ENCODE measurements around the gene IPO4. TPM values are rescaled to one million over a fixed set of nuclear protein-coding genes. Genes with fewer than 3 reads are reported as not detected.

The IPO4 gene
- total and polyA plus RNA-seq, 2 of the 13 experiments (the other 11 are each of a cell fraction or from before 2014, with no cell fraction given): 39.0 to 179 TPM

GRCh38 chr14:24146453-24146977 is 42.1 kb downstream of the IPO4 start, which contains the start of gene PSME2 (continued):
- TF ChIP-seq AKNA (CRISPR knock-in tag; IDR thresholded peaks at IDR 0.05; ENCODE audit: borderline replicate concordance) (no peak), HNF1B (CRISPR knock-in tag; IDR thresholded peaks at IDR 0.05) (no peak), ZNF281 (CRISPR knock-in tag; IDR thresholded peaks at IDR 0.05; ENCODE audit: borderline replicate concordance) (peak; percentile 48; the same call in 1 of the 2 replicates), ZNF564 (CRISPR knock-in tag; IDR thresholded peaks at IDR 0.05) (no peak), YEATS2 (CRISPR knock-in tag; IDR thresholded peaks at IDR 0.05; ENCODE audit: borderline replicate concordance) (peak; percentile 9; the same call in 1 of the 2 replicates), ZNF674 (CRISPR knock-in tag; IDR thresholded peaks at IDR 0.05; ENCODE audit: low read depth) (no peak), RELA (CRISPR knock-in tag; IDR thresholded peaks at IDR 0.05) (0 out of 2 replicates have a peak, but pooled peaks have one; percentile 42), ZBTB8A (CRISPR knock-in tag; IDR thresholded peaks at IDR 0.05; ENCODE audit: borderline replicate concordance, low read depth) (no peak), MXI1 (IDR thresholded peaks at IDR 0.05; ENCODE audit: borderline replicate concordance, low read depth, low read length) (peak; percentile 97; the same call in 2 of the 3 replicates), TEAD2 (CRISPR knock-in tag; IDR thresholded peaks at IDR 0.05) (no peak), ZNF274 (CRISPR knock-in tag; IDR thresholded peaks at IDR 0.05) (peak; percentile 83; the same call in 1 of the 2 replicates)
- TF ChIP-seq, protein P1, sequence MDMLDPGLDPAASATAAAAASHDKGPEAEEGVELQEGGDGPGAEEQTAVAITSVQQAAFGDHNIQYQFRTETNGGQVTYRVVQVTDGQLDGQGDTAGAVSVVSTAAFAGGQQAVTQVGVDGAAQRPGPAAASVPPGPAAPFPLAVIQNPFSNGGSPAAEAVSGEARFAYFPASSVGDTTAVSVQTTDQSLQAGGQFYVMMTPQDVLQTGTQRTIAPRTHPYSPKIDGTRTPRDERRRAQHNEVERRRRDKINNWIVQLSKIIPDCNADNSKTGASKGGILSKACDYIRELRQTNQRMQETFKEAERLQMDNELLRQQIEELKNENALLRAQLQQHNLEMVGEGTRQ (IDR thresholded peaks at IDR 0.05; ENCODE audit: low read depth, low read length): no peak
- TF ChIP-seq, protein P1 (CRISPR knock-in tag; IDR thresholded peaks at IDR 0.05; ENCODE audit: borderline replicate concordance): no peak
- TF ChIP-seq, protein P2, sequence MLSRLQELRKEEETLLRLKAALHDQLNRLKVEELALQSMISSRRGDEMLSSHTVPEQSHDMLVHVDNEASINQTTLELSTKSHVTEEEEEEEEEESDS (CRISPR knock-in tag; IDR thresholded peaks at IDR 0.05; ENCODE audit: borderline replicate concordance): peak; percentile 76; the same call in 1 of the 2 replicates
- TF ChIP-seq, protein P3, sequence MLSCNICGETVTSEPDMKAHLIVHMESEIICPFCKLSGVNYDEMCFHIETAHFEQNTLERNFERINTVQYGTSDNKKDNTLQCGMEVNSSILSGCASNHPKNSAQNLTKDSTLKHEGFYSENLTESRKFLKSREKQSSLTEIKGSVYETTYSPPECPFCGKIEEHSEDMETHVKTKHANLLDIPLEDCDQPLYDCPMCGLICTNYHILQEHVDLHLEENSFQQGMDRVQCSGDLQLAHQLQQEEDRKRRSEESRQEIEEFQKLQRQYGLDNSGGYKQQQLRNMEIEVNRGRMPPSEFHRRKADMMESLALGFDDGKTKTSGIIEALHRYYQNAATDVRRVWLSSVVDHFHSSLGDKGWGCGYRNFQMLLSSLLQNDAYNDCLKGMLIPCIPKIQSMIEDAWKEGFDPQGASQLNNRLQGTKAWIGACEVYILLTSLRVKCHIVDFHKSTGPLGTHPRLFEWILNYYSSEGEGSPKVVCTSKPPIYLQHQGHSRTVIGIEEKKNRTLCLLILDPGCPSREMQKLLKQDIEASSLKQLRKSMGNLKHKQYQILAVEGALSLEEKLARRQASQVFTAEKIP (CRISPR knock-in tag; IDR thresholded peaks at IDR 0.05; ENCODE audit: borderline replicate concordance): no peak

All from HepG2 (cell line).